ENCODE measurements around the gene PUS1. TPM values are rescaled to one million over a fixed set of nuclear protein-coding genes. Genes with fewer than 3 reads are reported as not detected.

The PUS1 gene
- total RNA-seq, 1 donor from 2014 or later, result 28.1 TPM

DNA sequence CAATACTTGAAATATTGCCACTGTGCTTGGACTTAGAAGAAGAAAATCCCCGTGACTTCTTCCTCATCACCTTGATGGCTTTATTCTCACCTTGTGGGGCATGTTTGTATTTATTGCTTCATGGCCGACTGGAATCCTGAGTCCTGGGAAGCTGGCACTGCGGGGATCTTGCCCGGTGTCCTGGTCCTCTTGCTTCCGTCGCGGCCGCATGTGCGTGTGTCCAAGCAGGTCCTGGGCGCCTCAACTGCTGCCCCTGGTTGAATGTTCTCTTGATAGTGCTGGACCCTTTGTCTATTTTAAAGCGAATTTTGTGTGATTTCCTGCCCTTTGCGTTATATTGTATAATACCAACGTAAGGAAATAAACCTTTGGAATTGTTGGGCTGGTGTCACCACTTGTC, 6.3 kb upstream of the PUS1 start:
- H3K9me3 Mint-ChIP-seq (ENCODE audit: unreplicated experiment), result peaks cover 3% of the 10 kb centered on the region
- TF ChIP-seq, protein P1, sequence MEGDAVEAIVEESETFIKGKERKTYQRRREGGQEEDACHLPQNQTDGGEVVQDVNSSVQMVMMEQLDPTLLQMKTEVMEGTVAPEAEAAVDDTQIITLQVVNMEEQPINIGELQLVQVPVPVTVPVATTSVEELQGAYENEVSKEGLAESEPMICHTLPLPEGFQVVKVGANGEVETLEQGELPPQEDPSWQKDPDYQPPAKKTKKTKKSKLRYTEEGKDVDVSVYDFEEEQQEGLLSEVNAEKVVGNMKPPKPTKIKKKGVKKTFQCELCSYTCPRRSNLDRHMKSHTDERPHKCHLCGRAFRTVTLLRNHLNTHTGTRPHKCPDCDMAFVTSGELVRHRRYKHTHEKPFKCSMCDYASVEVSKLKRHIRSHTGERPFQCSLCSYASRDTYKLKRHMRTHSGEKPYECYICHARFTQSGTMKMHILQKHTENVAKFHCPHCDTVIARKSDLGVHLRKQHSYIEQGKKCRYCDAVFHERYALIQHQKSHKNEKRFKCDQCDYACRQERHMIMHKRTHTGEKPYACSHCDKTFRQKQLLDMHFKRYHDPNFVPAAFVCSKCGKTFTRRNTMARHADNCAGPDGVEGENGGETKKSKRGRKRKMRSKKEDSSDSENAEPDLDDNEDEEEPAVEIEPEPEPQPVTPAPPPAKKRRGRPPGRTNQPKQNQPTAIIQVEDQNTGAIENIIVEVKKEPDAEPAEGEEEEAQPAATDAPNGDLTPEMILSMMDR (IDR thresholded peaks at IDR 0.05; ENCODE audit: partially characterized antibody, unreplicated experiment), result no peak
- peak overlapping the region; percentile 15 for H3K4me3 Mint-ChIP-seq (ENCODE audit: unreplicated experiment)
- H3K27ac Mint-ChIP-seq (ENCODE audit: unreplicated experiment), result peak overlapping the region; percentile 33
- H3K4me1 Mint-ChIP-seq (ENCODE audit: low read depth, unreplicated experiment), result peaks cover 8% of the 10 kb centered on the region
- H3K27me3 Mint-ChIP-seq (ENCODE audit: unreplicated experiment), result peaks cover 13% of the 10 kb centered on the region
- no peaks in the 10 kb centered on the region for H3K36me3 Mint-ChIP-seq (ENCODE audit: unreplicated experiment)
- DNase-seq, result no peak

DNA sequence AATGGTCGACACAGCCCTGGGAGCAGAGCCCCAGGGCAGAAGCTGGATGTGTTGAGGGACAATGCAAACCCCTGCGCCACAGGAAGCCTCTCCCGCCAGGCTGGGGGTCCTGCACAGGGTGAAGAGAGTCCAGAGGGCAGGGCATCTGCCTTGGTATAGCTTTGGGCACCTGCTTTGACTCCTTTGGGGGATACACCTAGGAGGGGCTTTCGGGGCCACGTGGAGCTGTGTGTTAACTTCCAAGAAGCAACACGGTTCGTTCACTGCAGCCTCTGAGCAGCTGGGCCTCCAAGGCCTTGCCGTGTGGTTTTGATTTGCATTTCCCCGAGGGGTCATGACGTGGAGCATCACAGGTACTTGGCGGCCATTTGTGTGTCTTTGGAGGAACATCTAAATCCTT, 5.8 kb upstream of the PUS1 start:
- Mint-ChIP-seq H3K36me3 (ENCODE audit: unreplicated experiment) (no peaks in the 10 kb centered on the region), H3K27ac (ENCODE audit: unreplicated experiment) (peak overlapping the region; percentile 33), H3K9me3 (ENCODE audit: unreplicated experiment) (peaks cover 7% of the 10 kb centered on the region), H3K4me1 (ENCODE audit: low read depth, unreplicated experiment) (peaks cover 8% of the 10 kb centered on the region), H3K4me3 (ENCODE audit: unreplicated experiment) (peak overlapping the region; percentile 15), H3K27me3 (ENCODE audit: unreplicated experiment) (peaks cover 15% of the 10 kb centered on the region)
- TF ChIP-seq, protein P1 (IDR thresholded peaks at IDR 0.05; ENCODE audit: partially characterized antibody, unreplicated experiment), result no peak
- no peak for DNase-seq

DNA sequence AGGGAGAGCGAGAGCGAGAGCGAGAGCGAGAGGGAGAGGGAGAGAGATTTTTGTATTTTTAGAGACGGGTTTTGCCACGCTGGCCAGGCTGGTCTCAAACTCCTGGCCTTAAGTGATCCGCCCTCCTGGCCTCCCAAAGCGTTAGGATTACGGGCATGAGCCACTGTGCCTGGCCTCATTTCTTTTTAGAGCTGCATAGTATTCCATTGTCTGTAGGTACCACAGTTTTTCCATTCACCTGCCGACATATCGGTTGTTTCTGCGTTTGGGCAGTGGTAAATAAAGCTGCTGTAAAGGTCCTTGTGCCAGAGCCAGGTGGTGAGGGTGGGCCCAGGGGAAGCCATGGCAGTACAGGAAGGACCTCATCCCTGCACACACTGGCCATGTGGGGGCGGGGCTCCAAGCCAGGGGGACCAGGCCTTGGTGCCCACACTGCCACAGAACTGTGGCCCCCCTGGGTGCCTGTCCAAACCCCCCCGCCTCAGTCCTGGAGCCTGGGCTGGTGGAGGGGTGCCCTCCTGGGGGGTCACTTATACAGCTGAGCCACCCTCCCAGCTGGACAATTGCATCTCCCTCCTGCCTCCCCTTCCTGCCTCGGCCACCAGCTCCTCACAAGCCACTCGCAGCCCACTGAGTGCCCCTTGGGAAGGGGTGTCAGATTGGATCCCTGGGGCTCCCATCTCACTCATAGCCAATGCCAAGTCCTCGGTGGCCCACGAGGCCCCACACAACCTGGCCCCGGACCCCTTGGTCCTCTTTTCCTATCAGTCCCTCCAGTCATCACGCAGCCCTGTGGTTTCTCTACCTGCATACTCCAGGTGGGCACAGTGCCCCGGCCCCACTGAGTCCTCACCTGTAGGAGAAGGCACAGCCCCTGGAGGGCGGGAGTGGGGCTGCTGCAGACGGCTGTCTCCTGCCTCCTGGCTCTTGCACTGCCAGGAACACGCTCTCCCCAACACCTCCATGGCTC, 1.7 kb upstream of the PUS1 start:
- peaks cover 13% of the 10 kb centered on the region for H3K9me3 Mint-ChIP-seq (ENCODE audit: unreplicated experiment)
- TF ChIP-seq, protein P1 (IDR thresholded peaks at IDR 0.05; ENCODE audit: partially characterized antibody, unreplicated experiment), result no peak
- no peaks in the 10 kb centered on the region for H3K36me3 Mint-ChIP-seq (ENCODE audit: unreplicated experiment)
- no peak for DNase-seq
- H3K27me3 Mint-ChIP-seq (ENCODE audit: unreplicated experiment), result peaks cover 12% of the 10 kb centered on the region
- H3K4me1 Mint-ChIP-seq (ENCODE audit: low read depth, unreplicated experiment), result peaks cover 8% of the 10 kb centered on the region
- peak overlapping the region; percentile 75 for H3K4me3 Mint-ChIP-seq (ENCODE audit: unreplicated experiment)
- H3K27ac Mint-ChIP-seq (ENCODE audit: unreplicated experiment), result peak overlapping the region; percentile 66

DNA sequence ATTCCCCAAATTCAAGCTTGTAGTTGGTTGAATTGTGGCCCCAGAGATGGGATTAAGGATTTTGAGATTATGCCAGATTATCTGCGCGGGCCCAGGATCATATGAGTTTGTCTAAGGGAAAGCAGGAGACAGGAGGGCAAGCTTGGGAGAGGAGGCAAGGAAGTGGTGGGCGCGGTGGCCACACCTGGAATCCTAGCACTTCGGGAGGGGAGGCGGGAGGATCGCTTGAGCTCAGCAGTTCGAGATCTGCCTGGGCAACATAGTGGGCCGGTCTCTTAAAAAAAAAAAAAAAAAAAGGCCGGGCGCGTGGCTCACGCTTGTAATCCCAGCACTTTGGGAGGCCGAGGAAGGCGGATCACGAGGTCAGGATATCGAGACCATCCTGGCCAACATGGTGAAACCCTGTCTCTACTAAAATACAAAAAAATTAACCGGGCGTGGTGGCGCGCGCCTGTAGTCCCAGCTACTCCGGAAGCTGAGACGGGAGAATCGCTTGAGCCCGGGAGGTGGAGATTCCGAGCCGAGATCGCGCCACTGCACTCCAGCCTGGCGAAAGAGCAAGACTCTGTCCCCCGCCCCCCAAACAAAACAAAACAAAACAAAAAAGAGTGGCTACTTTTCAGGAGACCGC, 881 bp upstream of the PUS1 start:
- peak overlapping the region; percentile 72 for H3K27ac Mint-ChIP-seq (ENCODE audit: unreplicated experiment)
- H3K4me3 Mint-ChIP-seq (ENCODE audit: unreplicated experiment), result peak overlapping the region; percentile 83
- TF ChIP-seq, protein P1 (IDR thresholded peaks at IDR 0.05; ENCODE audit: partially characterized antibody, unreplicated experiment), result no peak
- H3K9me3 Mint-ChIP-seq (ENCODE audit: unreplicated experiment), result peaks cover 13% of the 10 kb centered on the region
- no peak for DNase-seq
- no peaks in the 10 kb centered on the region for H3K36me3 Mint-ChIP-seq (ENCODE audit: unreplicated experiment)
- H3K27me3 Mint-ChIP-seq (ENCODE audit: unreplicated experiment), result peaks cover 7% of the 10 kb centered on the region
- H3K4me1 Mint-ChIP-seq (ENCODE audit: low read depth, unreplicated experiment), result peaks cover 7% of the 10 kb centered on the region
